ENCODE results near the gene CCNB2.

DNA sequence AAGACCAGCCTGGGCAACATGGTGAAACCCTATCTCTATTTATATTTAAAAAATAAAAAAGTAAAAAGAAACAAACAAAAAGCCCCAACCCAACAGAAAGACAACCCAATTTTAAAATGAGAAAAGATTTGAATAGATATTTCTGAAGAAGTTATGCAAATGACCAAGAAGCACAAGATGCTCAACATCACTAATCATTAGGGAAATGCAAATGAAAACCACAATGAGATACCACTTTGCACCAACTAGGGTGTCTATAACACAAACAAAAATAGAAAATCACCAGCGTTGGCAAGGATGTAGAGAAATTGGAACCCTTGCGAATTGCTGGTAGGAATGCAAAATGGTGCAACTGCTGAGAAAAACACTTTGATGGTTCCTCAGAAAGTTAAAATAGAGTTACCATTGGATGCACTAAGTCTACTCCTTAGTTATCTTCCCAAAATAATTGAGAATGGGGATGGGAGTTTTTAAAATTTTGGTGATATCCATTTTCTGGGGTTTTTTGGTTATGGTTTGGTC, 45.8 kb upstream of the CCNB2 start:
- no peak for TF ChIP-seq EZH2 (IDR thresholded peaks at IDR 0.05)
- no peak for TF ChIP-seq POLR2AphosphoS5 (IDR thresholded peaks at IDR 0.05; ENCODE audit: borderline replicate concordance, low read depth, low read length)
- no peak for TF ChIP-seq FOXP2 (optimal IDR thresholded peaks at IDR 0.05; ENCODE audit: control extremely low read depth, extremely low read length, insufficient read depth)

Data from SK-N-MC (cell line).